A549 (cell line): ENCODE results near the gene ZC3H7A. TPM values are rescaled to one million over a fixed set of nuclear protein-coding genes. Genes with fewer than 3 reads are reported as not detected.

Experiments used
- ATAC-seq, 2 experiments: fragments of 200-7000 bp in 1 of 2; fragments of >200 bp in 1 of 2; cut with Nextera tagmentation in 1 of 2; cut with Tn5 transposase in 1 of 2; 3 replicates each; pipeline versions ENCODE4 v1.8.0 to v1.9.1; 2018 to 2020; ENCODE audit warnings: mild to moderate bottlenecking in 1 of 2, moderate library complexity in 1 of 2
- CTCF ChIA-PET: fragments of 300-600 bp; sonication (Branson Sonifier 250); formaldehyde crosslinking; extraction: SDS; loops from one replicate; lab custom pipeline; 2021; ENCODE audit warnings: antibody characterized with exemption, inconsistent platforms; lab: Yijun Ruan, JAX
- POLR2A ChIA-PET: fragments of 350-600 bp; formaldehyde crosslinking; extraction: SDS; loops from one replicate; lab custom pipeline; 2021; ENCODE audit warnings: antibody characterized with exemption, inconsistent platforms; lab: Yijun Ruan, JAX
- DNase-seq, 2 experiments: peaks; one replicate each; pipeline versions ENCODE4 v3.0.0 to v3.0.0-alpha.2; 2011 to 2016; ENCODE audit warnings: low read depth in 1 of 2, low spot score in 1 of 2
- FAIRE-seq: peaks from 2 replicates; lab custom pipeline; 2011; peaks lifted over from hg19 to GRCh38; lab: Jason Lieb, UNC
- H3K27ac ChIP-seq, 2 experiments: fragments of >200 bp; sonication (Bioruptor Twin); formaldehyde crosslinking; 3 replicates each; pipeline ENCODE4 v1.5.1; 2016 to 2017
- H3K4me1 ChIP-seq: fragments of >200 bp; sonication (Bioruptor Twin); formaldehyde crosslinking; 3 replicates; pipeline ENCODE4 v1.6.1; 2016
- H3K4me2 ChIP-seq: fragments of >200 bp; sonication (Bioruptor Twin); formaldehyde crosslinking; 3 replicates; pipeline ENCODE4 v1.6.1; 2016
- H3K4me3 ChIP-seq: fragments of >200 bp; sonication (Bioruptor Twin); formaldehyde crosslinking; 3 replicates; pipeline ENCODE4 v1.5.1; 2016
- H3K9me3 ChIP-seq: fragments of >200 bp; sonication (Bioruptor Twin); formaldehyde crosslinking; 3 replicates; pipeline ENCODE4 v1.6.1; 2016
- CBX2 ChIP-seq: fragments of 200-600 bp; sonication (generic); IDR thresholded peaks from 2 replicates; pipeline ENCODE4 v1.6.1; 2016; ENCODE audit warnings: low read depth, mild to moderate bottlenecking, borderline replicate concordance
- CEBPB ChIP-seq, 2 experiments: fragments of >200 bp in 1 of 2; sonication (Bioruptor Twin) in 1 of 2; formaldehyde crosslinking in 1 of 2; IDR thresholded peaks; 2 replicates each; pipeline ENCODE4 v1.6.1; 2012 to 2016
- CHD2 ChIP-seq: fragments of 150-350 bp; IDR thresholded peaks from 2 replicates; pipeline ENCODE4 v1.6.1; 2014; ENCODE audit warnings: low read length; ENCODE audit not compliant: partially characterized antibody
- CHD4 ChIP-seq: fragments of 200-600 bp; sonication (generic); IDR thresholded peaks from 2 replicates; pipeline ENCODE4 v1.6.1; 2016; ENCODE audit warnings: antibody characterized with exemption, mild to moderate bottlenecking, borderline replicate concordance
- EP300 ChIP-seq, 2 experiments: fragments of >200 bp; sonication (Bioruptor Twin); formaldehyde crosslinking; IDR thresholded peaks; 2 replicates in 1 of 2; 3 replicates in 1 of 2; pipeline ENCODE4 v1.6.1; 2016 to 2017
- ESRRA ChIP-seq: fragments of 150-350 bp; IDR thresholded peaks from 2 replicates; pipeline ENCODE4 v1.6.1; 2014; ENCODE audit warnings: mild to moderate bottlenecking, low read length, borderline replicate concordance
- FOSL2 ChIP-seq, 2 experiments: fragments of 450-650 bp in 1 of 2; fragments of >200 bp in 1 of 2; sonication (Bioruptor Twin) in 1 of 2; formaldehyde crosslinking; IDR thresholded peaks; 2 replicates each; pipeline versions ENCODE4 v1.5.0 to v1.6.1; 2016 to 2020; ENCODE audit warnings: mild to moderate bottlenecking in 1 of 2, moderate library complexity in 1 of 2
- GATA3 ChIP-seq: IDR thresholded peaks from 2 replicates; pipeline ENCODE4 v1.6.1; 2012; ENCODE audit warnings: borderline replicate concordance
- HOXA7 ChIP-seq: fragments of 250-450 bp; sonication (Bioruptor Pico); IDR thresholded peaks from 2 replicates; pipeline ENCODE4 v1.5.0; 2020; ENCODE audit warnings: mild to moderate bottlenecking, moderate library complexity
- KDM1A ChIP-seq: fragments of 200-600 bp; sonication (generic); IDR thresholded peaks from 2 replicates; pipeline ENCODE4 v1.6.1; 2016; ENCODE audit warnings: low read depth, mild to moderate bottlenecking
- KDM5A ChIP-seq: fragments of 200-600 bp; sonication (generic); IDR thresholded peaks from 2 replicates; pipeline ENCODE4 v1.6.1; 2016; ENCODE audit warnings: antibody characterized with exemption, mild to moderate bottlenecking
- MAZ ChIP-seq: fragments of 150-350 bp; IDR thresholded peaks from 2 replicates; pipeline ENCODE4 v1.6.1; 2014; ENCODE audit warnings: antibody characterized with exemption, low read depth, low read length, borderline replicate concordance
- MYC ChIP-seq: IDR thresholded peaks from 2 replicates; pipeline ENCODE4 v1.6.1; 2012; ENCODE audit warnings: mild to moderate bottlenecking, inconsistent platforms, low read length, improper control_type of control experiment, borderline replicate concordance
- NR3C1 ChIP-seq: fragments of >200 bp; sonication (Bioruptor Twin); formaldehyde crosslinking; IDR thresholded peaks from 3 replicates; pipeline ENCODE4 v1.6.1; 2017
- POLR2AphosphoS2 ChIP-seq: conservative IDR thresholded peaks from 2 replicates; pipeline ENCODE4 v1.6.1; 2012; ENCODE audit warnings: low read length, improper control_type of control experiment, inconsistent platforms
- RCOR1 ChIP-seq: fragments of 150-350 bp; IDR thresholded peaks from 2 replicates; pipeline ENCODE4 v1.6.1; 2014; ENCODE audit warnings: antibody characterized with exemption, low read length, low read depth
- RNF2 ChIP-seq: fragments of 200-600 bp; sonication (generic); IDR thresholded peaks from 2 replicates; pipeline ENCODE4 v1.6.1; 2016; ENCODE audit warnings: low read depth, mild to moderate bottlenecking, antibody characterized with exemption, moderate library complexity, borderline replicate concordance
- SMC3 ChIP-seq: fragments of >200 bp; sonication (Bioruptor Twin); formaldehyde crosslinking; IDR thresholded peaks from 3 replicates; pipeline ENCODE4 v1.6.1; 2018; ENCODE audit warnings: inconsistent platforms
- SREBF2 ChIP-seq: fragments of 450-650 bp; IDR thresholded peaks from 2 replicates; pipeline ENCODE4 v1.6.1; 2014; ENCODE audit warnings: mild to moderate bottlenecking, moderate library complexity
- WGBS: methylation state at CpG from one replicate; pipeline ENCODE4 v1.1.6; 2017; ENCODE audit errors: missing lambda C conversion rate; 5-methylcytosine and 5-hydroxymethylcytosine counted together
- polyA plus RNA-seq, 4 experiments: library from polyadenylated mRNA; depleted of rRNA in 3 of 4; stranded (reverse); fragments of >200 nt; fragmentation: RNase III in 1 of 4; extraction: RNeasy Plus Mini Kit Qiagen cat#74134 plus additional on column Dnase treatment in 1 of 4; gene quantifications; 2 replicates in 3 of 4; 3 replicates in 1 of 4; pipeline ENCODE4 v1.2.3, GENCODE V29; 2011 to 2017
- TF ChIP-seq, protein P1 (sequence below): fragments of 250-450 bp; sonication (Bioruptor Pico); IDR thresholded peaks from 2 replicates; pipeline ENCODE4 v1.5.0; 2021; ENCODE audit warnings: mild to moderate bottlenecking, moderate library complexity, borderline replicate concordance
- TF ChIP-seq, protein P2 (sequence below): fragments of 200-600 bp; sonication (generic); IDR thresholded peaks from 2 replicates; pipeline ENCODE4 v1.6.1; 2016; ENCODE audit warnings: antibody characterized with exemption, mild to moderate bottlenecking, moderate library complexity

The ZC3H7A gene
- polyA plus RNA-seq, 2 of the 4 experiments (the other 2 are of a cell fraction), result 33.8 to 41.5 TPM

DNA sequence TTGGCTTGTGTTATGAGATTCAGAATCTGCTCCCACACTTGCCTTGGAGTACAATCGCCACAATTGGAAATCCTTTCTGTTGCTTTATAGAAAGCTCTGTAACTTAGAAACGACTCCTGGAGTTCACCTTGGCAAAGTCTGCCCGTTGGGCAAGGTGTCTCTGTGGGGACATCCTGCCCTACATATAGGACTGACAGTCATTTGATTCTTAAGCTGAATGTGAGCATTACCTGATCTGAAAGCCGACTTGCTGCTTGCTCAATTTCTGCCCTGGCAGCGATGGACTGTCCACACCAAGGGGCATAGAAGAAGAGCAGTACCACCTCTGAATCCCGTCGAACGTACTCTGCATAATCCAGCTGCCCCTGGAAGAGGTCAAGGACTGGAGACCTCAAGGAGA is 61.3 kb downstream of the ZC3H7A start:
- WGBS, result 76% methylated on average over 8 of the region's 8 CpGs
- CTCF ChIA-PET, result interaction anchor here (0.5 to 1.6 kb wide), 7 partner anchors 9 to 772 kb away, joined by 3 to 9 read pairs (median 3); no protein-coding TSS in a partner anchor

DNA sequence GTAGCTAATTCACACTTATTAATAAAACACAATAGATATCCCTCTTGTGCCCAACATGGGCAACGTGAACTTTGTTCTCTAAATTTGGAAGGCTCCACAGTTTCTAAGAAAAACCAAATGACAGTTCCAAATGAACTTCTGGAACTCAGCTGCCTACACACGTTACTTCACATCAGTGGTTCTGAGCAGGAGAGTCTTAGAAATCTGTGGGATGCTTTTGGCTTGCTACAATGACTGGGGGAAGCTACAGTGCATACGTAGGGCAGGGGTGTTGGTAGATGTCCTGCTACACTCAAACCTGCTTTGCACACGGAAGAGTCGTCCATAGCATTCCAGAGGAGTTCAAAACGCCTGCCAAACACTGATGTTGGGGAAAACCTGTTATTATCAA is 62.4 kb downstream of the ZC3H7A start:
- peaks cover 10% of the 10 kb centered on the region; the same call in 2 of the 3 replicates for H3K4me1 ChIP-seq
- ChIA-PET CTCF (interaction anchor here (0.7 to 1.2 kb wide), 3 partner anchors 8 to 328 kb away, joined by 3 to 4 read pairs (median 3); no protein-coding TSS in a partner anchor), POLR2A (no interaction called here)
- no peak for ATAC-seq
- H3K9me3 ChIP-seq, result no peaks in the 10 kb centered on the region
- H3K4me3 ChIP-seq, result no peak overlapping the region
- TF ChIP-seq POLR2AphosphoS2, result no peak
- no peak for TF ChIP-seq FOSL2 (IDR thresholded peaks at IDR 0.05)
- no peak for TF ChIP-seq FOSL2 (CRISPR knock-in tag; IDR thresholded peaks at IDR 0.05)
- TF ChIP-seq CBX2, result no peak
- no peak overlapping the region for H3K27ac ChIP-seq
- H3K4me2 ChIP-seq, result no peak overlapping the region
- 88% methylated on average over 6 of the region's 6 CpGs for WGBS
- FAIRE-seq, result no peak
- DNase-seq, result no peak

More for the DNA sequence above, 61.3 kb downstream of the ZC3H7A start:
- Histone ChIP-seq H3K4me2 (no peak overlapping the region), H3K9me3 (no peaks in the 10 kb centered on the region), H3K27ac (no peak overlapping the region), H3K4me1 (peaks cover 19% of the 10 kb centered on the region; the same call in 2 of the 3 replicates), H3K4me3 (no peak overlapping the region)
- ATAC-seq (no peak), DNase-seq (no peak), FAIRE-seq (no peak)
- no peak for TF ChIP-seq SREBF2
- TF ChIP-seq, protein P1, sequence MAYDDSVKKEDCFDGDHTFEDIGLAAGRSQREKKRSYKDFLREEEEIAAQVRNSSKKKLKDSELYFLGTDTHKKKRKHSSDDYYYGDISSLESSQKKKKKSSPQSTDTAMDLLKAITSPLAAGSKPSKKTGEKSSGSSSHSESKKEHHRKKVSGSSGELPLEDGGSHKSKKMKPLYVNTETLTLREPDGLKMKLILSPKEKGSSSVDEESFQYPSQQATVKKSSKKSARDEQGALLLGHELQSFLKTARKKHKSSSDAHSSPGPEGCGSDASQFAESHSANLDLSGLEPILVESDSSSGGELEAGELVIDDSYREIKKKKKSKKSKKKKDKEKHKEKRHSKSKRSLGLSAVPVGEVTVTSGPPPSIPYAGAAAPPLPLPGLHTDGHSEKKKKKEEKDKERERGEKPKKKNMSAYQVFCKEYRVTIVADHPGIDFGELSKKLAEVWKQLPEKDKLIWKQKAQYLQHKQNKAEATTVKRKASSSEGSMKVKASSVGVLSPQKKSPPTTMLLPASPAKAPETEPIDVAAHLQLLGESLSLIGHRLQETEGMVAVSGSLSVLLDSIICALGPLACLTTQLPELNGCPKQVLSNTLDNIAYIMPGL (CRISPR knock-in tag), result no peak
- no peak for TF ChIP-seq CHD2
- TF ChIP-seq RNF2, result no peak
- no peak for TF ChIP-seq NR3C1
- TF ChIP-seq, protein P2, sequence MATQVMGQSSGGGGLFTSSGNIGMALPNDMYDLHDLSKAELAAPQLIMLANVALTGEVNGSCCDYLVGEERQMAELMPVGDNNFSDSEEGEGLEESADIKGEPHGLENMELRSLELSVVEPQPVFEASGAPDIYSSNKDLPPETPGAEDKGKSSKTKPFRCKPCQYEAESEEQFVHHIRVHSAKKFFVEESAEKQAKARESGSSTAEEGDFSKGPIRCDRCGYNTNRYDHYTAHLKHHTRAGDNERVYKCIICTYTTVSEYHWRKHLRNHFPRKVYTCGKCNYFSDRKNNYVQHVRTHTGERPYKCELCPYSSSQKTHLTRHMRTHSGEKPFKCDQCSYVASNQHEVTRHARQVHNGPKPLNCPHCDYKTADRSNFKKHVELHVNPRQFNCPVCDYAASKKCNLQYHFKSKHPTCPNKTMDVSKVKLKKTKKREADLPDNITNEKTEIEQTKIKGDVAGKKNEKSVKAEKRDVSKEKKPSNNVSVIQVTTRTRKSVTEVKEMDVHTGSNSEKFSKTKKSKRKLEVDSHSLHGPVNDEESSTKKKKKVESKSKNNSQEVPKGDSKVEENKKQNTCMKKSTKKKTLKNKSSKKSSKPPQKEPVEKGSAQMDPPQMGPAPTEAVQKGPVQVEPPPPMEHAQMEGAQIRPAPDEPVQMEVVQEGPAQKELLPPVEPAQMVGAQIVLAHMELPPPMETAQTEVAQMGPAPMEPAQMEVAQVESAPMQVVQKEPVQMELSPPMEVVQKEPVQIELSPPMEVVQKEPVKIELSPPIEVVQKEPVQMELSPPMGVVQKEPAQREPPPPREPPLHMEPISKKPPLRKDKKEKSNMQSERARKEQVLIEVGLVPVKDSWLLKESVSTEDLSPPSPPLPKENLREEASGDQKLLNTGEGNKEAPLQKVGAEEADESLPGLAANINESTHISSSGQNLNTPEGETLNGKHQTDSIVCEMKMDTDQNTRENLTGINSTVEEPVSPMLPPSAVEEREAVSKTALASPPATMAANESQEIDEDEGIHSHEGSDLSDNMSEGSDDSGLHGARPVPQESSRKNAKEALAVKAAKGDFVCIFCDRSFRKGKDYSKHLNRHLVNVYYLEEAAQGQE, result no peak
- no peak for TF ChIP-seq SMC3
- TF ChIP-seq MAZ, result no peak
- no peak for TF ChIP-seq GATA3
- TF ChIP-seq FOSL2 (IDR thresholded peaks at IDR 0.05), result no peak
- TF ChIP-seq FOSL2 (CRISPR knock-in tag; IDR thresholded peaks at IDR 0.05), result no peak
- no peak for TF ChIP-seq MYC
- TF ChIP-seq RCOR1, result no peak
- POLR2A ChIA-PET, result no interaction called here

DNA sequence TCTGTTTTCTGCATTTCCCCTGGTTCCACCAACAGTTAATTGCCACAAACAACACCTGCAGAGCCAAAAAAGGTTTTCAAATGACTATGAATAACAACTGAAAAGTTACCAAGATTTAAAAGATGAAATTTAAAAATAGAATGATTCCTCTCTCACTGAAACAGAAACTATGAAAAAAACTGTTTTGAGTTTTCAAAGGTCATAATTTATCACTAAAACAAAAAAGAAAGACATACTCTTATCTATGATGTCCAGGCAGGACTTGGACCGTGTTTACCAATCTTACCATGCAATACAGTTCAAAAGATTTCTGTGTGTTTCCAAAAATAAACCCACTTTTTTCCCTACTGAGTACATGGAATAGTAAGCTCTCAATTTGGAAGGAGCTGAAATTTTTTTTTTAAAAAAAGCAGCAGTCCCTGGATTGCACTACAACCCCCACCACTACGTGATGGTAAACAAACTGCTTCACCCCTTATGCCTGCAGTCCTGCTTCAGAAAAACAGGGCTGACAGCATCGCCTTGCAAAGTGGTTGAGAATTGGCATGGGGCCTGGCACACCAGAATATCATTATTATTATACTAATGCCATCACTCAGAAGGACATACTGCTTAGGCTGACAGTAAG is 62.9 kb downstream of the ZC3H7A start:
- H3K4me3 ChIP-seq, result no peak overlapping the region
- H3K4me1 ChIP-seq, result peaks cover 10% of the 10 kb centered on the region; the same call in 2 of the 3 replicates
- ChIA-PET CTCF (interaction anchor here (0.7 to 1.1 kb wide), 2 partner anchors 252 to 328 kb away, joined by 3 to 4 read pairs; no protein-coding TSS in a partner anchor), POLR2A (no interaction called here)
- no peak overlapping the region for H3K27ac ChIP-seq
- ATAC-seq (no peak), DNase-seq (no peak), FAIRE-seq (no peak)
- H3K4me2 ChIP-seq, result no peak overlapping the region
- WGBS, result 84% methylated on average over 3 of the region's 3 CpGs
- no peaks in the 10 kb centered on the region for H3K9me3 ChIP-seq
- no peak for TF ChIP-seq KDM5A
- no peak for TF ChIP-seq NR3C1
- no peak for TF ChIP-seq KDM1A
- no peak for TF ChIP-seq CEBPB (IDR thresholded peaks at IDR 0.05)
- TF ChIP-seq CBX2, result no peak
- TF ChIP-seq EP300 (IDR thresholded peaks at IDR 0.05), result no peak
- TF ChIP-seq CHD2, result no peak
- TF ChIP-seq CHD4, result no peak
- TF ChIP-seq MYC, result no peak
- TF ChIP-seq ESRRA, result no peak
- TF ChIP-seq, protein P1 (CRISPR knock-in tag), result no peak
- TF ChIP-seq HOXA7 (CRISPR knock-in tag), result no peak
